CD1c-positive myeloid dendritic cell (primary cell): ENCODE measurements around the gene TSNAXIP1.
A peak's percentile ranks its signal among the peaks of the same experiment; 100 is the strongest.
"Not testable (repeated sequence)": the region's sequence is repeated elsewhere in the genome, so short reads cannot be mapped to it uniquely, and the experiment has no call there.

Experiments used
- DNase-seq: peaks from one replicate; pipeline ENCODE4 v3.0.0-alpha.2; 2016; ENCODE audit errors: extremely low spot score

TSNAXIP1 gene

DNA sequence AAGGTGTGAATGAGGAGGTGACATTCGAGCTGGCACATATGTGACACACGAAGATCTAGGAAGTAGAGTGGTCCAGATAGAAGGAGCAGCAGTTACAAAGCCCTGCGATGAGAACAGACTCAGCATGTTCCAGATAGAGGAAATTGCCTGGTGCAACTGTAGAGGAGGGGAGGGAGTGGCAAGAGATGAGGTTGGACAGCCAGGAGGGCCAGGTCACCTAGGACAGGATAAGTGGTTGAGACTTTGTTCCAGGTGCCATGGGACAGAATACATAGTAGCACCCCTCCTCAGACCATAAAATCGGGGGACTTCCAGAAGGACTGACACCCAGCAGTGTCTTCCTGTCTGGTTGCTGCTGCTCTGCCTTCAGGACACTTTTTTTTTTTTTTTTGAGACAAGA lies 51.8 kb downstream of the TSNAXIP1 start:
- DNase-seq, result peak; percentile 68

DNA sequence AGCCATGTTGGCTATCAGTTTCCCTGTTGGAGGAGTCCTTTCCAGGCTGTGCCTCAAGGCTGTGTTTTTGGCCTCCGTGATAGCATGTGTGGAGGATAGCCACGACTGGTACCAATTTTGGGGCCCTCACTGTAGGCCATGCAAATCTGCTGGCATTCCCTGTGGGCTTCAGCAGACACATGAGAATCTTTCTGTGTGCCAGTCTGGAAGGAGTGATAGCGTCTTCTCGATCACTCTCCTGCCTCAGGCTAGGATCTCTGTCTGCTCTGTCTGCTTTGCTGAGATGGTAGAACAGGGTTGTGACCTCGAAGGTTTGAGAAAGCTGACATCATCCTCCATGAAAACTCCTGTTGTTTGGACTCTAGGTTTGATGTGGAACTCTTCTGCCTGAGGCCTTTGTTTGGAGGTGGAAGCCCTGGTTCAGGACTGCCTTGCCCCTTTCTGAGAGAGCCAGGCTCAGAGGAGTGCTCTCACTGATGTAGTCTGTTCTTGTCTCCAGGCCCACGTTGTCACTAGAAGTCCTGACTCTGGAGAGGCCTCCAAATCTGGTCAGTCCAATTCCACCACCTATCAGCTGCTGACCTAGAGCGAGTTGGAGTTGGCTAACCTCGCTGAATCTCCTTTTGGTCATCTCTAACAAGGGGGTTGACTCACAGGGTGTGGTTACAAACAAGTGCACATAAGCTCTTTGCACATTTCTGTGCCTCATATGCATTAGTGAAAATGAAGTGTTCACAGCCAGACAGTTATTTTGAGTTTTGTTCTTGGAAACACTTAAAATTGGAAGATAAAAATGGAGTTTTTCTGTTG lies 54.1 kb downstream of the TSNAXIP1 start:
- peak; percentile 20 for DNase-seq

DNA sequence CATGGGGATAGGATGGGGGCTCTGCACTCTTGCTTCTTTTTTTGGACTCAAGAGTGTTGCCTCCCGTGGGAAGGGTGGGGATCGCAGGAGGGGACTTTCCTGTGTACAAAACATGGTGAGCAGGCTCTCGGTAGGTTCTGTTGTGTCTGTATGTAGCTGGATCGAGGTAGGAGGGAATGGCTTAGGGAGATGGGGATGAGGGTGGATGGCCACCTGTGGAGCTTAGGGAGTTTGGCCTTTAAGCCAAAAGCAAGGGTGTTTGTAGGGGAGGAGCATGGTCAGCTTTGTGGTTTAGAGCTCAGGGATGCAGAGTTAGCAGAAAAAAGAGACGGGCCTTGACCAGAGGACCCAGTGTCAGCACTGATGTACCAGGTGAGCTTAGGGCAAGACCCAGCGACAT lies 55.2 kb downstream of the TSNAXIP1 start:
- no peak for DNase-seq

DNA sequence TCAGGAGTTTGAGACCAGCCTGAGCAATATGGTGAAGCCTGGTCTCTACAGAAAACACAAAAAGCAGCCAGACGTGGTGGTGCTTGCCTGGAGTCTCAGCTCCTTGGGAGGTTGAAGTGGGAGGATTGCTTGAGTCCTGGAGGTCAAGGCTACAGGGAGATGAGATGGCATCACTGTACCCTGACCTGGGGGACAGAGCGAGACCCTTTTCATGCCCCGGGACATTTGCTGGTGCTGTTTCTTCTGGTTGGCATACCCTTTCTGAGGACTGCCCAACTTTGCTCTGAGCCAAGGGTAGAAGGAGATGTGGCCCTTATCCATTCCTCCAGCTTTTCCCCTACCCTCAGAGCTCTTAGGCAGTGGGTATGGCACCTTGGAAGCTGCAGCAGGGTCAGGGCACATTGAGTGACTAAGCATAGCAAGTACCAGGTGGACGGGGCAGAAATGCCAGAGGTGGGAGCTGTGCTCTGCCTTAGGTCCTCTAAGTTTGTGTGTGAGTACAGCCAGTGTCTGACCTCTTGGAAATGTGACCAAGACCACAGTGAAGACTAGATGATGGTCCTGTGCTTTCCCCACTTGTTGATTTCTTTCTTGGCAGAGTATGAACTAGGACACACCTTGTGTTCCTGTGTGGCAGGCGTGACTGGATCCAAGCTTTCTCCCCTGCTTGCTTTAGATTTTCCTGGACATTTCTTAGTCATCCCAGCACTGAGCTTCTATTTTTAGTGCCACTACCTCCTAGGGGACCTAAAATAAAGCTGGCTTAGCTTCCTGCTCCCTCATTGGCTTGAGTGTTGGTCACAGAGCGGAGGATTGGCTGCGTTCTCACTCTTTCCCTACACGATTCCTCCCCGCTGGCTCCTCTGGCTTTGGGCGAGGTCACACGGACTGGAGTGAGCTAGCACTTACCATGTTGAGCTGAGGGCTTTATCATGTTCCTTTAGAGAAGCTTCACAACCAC lies 56.2 kb downstream of the TSNAXIP1 start:
- DNase-seq, result no peak

DNA sequence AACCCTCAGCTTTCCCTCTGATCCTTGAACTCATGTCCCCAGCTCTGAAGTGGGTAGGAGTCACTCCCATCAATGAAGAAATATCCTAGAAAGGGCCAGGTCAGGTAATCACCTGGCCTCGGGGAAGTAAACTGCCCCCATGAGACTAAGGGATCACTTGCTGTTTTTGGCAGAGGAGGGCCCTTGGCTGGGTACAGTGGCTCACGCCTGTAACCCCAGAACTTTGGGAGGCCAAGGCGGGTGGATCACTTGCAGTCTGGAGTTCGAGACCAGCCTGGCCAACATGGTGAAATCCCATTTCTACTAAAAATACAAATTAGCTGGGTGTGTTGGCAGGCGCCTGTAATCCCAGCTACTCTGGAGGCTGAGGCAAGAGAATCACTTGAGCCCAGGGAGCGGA lies 57.4 kb downstream of the TSNAXIP1 start:
- DNase-seq, result not testable (repeated sequence)

DNA sequence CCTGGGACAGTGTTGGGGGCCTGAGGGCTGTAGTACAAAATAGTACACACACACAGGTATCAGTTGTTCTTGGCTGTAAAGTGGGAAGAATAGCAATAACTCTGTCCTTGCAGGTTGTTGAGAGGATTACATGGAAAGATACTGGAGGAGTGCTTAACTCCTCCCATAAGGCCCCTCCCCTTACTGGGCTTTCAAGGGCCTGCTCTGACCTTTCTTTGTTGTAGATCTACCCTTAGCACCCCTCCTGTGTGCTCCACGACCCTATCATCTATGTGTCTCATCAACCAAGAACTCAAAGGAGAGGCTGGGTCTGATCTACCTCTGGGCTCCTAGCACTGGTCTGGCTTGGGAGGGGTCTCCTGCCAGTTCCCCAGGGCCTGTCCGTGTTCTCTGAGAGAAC lies 57.9 kb downstream of the TSNAXIP1 start:
- no peak for DNase-seq

DNA sequence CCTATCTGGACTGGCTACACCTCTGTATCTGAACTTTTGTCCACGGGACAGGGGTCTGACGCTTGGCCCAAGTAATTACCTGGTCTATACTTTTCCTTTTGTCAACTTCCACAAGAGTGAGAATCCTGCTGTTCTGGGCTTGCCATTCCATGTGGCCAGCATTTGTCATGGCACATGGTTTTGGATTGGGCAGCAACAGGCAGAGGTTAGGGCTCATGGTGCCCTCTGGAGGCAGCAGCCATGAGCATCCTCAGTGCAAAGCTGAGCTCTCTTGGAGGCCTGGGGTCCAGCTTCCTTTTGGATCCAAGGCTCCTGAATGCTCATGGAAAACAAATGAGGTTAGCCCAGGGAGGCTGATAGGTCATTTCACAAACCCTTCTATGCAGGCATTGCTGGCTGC lies 58.6 kb downstream of the TSNAXIP1 start:
- peak; percentile 65 for DNase-seq

DNA sequence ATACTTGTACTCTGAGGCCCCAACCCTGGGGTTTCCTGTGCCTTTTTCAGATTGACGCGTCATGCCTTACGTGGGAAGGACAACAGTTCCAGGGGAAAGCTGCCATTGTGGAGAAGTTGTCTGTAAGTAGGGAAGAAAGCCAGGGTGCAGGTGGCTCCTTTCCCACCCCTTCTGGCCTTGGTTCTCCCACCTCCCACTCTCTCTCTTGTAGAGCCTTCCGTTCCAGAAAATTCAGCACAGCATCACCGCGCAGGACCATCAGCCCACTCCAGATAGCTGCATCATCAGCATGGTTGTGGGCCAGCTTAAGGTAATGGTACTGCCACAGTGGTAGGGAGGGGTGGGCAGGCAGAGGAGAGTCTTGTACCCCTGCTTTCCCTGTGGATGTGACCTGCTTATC lies 61.6 kb downstream of the TSNAXIP1 start:
- DNase-seq, result no peak

DNA sequence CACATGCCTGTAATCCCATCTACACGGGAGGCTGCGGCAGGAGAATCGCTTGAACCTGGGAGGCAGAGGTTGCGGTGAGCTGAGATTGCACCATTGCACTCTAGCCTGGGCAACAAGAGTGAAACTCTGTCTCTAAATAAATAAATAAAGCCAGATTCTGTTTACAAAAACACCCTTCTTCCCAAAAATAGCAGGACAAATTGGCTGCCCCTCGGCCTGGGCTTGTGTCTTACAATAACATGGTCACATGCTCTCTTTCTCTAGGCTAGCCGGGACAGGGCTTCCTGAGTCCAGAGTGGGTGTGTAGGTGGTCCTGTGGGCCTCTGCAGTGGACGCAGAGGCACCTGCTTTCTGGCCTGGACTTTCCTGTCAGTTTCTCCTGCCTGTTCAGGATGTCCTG lies 63.0 kb downstream of the TSNAXIP1 start:
- no peak for DNase-seq

DNA sequence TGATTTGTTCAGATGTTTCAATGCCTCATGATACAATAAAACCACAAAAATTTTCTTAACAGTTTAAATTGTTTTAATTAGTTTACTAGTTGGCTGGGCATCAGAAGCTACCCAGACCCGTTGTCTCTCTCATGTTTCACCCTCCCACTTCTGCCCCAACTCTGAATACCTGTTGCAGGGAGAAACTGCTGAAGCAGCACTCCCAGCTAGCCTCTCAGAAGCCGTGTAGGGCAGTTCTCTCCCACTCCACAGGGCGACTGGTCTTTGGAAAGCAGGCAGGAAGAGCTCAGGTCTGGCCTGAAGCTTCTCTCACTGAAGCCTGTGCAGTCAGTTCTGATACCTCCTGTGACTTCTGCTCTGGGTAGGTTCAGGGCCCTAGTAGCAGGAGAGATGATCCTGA lies 64.6 kb downstream of the TSNAXIP1 start:
- no peak for DNase-seq

DNA sequence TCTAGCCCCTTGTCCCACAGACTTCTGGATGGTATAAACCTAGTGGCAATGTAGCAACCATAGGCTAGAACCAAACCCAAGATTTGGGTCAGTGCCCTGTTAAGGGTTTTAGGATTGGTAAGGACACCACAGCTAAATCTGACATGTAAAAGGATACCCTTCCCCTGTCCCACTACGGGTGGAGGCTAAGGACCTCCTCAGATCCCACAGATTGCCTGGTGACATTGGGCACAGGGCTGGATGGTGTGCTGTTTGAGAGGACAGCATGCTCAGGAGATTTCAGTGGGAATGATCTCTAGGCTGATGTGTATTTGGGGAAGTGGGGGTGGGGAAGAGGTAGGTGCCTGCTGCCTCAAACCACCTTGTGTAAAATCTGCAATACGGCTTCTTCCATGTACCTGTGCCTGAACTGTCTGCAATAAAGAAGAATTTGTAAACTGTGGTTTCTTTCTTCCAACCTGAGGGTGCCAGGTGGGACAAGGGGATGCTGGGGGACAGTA lies 65.5 kb downstream of the TSNAXIP1 start:
- no peak for DNase-seq

DNA sequence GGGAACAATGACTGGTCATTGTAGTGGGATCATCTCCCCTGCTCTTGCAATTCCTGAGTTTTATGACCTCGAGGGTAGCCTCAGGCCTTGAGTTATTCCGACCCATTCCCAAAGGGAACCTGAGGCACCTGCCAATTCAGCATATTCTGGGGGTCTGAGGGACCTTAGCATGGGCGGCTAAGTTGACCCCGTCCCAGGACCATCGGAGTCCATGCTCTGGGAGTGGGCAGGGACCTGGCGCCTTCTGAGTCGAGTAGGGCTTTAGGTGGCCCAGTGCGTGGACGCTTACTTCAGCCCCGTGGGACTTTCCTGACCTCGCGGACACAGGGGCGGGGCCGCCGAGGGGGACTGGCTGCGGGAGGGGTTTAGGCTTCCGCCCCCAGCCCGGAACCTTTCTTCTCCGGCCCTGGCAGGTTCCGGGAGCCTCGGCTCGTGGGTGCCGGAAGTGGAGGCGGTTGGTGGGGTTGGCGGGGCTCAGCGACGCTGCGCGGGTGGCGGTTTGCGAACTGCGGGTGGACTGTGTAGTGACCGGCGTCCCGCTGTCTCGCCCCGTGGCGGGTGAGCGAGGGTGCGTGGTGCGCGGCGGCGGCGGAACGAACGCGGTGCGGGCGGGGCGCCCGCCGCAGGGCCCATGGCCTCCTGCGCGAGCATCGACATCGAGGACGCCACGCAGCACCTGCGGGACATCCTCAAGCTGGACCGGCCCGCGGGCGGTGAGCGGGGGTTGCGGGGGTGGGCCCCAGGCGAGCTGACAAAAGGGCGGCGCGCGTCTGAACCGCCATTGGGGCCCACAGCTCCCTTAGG lies 66.1 kb downstream of the TSNAXIP1 start, which contains the start of gene EDC4:
Gene EDC4, plus strand, starts transcription at position 422 of the 804 bp plus-strand sequence. Its CDS starts 210 bp downstream, at position 632.
- peak; percentile 94 for DNase-seq

DNA sequence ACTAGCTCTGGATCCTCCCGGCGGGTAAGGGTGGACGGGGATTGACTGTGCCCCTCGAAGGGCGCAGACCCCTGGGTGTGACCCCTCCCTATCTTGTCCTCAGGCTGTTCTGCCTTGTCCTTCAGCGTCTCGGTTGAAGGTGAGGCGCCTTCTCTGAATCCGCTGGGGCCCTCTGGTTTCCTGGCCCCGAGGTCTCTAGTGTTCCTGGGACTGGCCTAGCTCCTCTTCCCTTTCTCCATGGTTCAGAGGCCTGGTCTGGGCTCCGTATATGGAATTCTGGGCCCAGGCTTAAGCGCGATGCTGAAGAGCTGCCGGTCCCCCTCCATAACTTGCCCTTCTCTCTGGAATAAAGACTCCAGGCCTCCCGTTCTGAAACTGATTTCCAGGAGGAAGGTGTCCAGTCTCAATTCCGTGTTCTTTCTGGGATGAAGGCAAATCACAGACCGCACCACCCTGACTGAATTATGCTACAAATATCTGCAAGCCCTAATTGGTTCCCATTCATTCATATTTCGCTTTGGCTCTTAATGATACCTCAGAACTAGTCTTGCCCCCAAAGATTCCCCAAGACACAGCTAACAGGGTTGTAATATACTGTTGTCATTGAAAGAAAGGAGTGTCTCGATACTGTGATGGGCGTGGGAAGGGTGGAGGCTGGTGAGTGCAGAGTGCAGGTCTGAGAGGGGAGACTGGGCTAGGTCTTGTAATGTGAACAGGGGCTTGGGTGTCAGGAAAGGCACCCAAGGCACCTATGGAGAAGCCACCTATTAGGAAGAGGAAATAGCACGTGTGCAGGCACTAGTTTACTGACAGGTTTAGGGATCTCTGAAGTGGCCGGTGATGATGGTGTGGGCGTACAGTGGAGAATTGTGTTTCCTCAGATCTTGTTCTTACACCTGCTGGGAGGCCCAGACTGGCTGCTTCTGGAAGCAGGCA lies 67.0 kb downstream of the TSNAXIP1 start:
- DNase-seq, result peak; percentile 28

DNA sequence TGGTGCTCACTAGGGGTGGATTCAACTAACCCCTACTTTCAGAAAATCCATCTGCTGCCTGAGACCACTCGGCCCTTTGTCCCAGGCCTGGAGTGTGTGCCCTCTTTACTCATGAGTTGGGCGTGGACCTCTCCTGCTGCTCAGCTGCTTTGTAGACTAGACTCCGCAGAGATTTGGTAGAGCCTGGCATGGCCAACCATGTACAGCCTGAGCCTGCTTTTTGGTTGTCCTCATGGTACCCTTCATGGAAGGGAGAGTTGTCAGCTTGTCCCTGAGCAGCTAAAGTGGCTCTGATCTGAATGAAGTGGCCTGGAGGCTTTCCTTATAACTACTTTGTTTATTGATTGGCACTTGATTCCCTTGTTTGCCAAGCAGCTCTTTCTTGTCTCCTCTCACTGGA lies 67.7 kb downstream of the TSNAXIP1 start:
- DNase-seq, result no peak

DNA sequence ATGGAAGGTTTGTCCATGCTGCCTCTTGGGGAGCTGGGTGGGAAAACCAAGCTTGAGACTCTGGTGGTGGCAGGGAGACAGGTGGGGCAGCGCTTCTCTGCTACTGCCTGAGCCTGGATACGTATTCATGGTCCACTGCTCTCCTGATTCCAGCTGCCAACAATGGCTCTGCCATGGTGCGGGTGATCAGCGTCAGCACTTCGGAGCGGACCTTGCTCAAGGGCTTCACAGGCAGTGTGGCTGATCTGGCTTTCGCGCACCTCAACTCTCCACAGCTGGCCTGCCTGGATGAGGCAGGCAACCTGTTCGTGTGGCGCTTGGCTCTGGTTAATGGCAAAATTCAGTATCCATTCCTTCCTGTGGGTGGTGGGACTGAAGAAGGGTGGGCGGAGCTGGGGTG lies 70.4 kb downstream of the TSNAXIP1 start:
- no peak for DNase-seq
